Gastrocnemius medialis (tissue), 4 donors: Measurements from ENCODE around the gene TMEM79.

ENCODE experiments used
- POLR2A ChIP-seq, 2 donors: fragments of 450-650 bp; IDR thresholded peaks; one replicate each; pipeline ENCODE4 v1.6.1; 2017; ENCODE audit warnings: antibody characterized with exemption in 2 of 2, mild to moderate bottlenecking in 2 of 2, moderate library complexity in 2 of 2
- TF ChIP-seq, protein P1 (sequence below), 5 experiments: fragments of 450-650 bp in 3 of 5; fragments of 200-600 bp in 2 of 5; sonication (generic) in 2 of 5; IDR thresholded peaks in 4 of 5; conservative IDR thresholded peaks in 1 of 5; 1 replicate in 4 of 5; 2 replicates in 1 of 5; pipeline ENCODE4 v1.5.1; 2016 to 2019; ENCODE audit warnings: antibody characterized with exemption in 5 of 5, mild to moderate bottlenecking in 3 of 5, moderate library complexity in 3 of 5

DNA sequence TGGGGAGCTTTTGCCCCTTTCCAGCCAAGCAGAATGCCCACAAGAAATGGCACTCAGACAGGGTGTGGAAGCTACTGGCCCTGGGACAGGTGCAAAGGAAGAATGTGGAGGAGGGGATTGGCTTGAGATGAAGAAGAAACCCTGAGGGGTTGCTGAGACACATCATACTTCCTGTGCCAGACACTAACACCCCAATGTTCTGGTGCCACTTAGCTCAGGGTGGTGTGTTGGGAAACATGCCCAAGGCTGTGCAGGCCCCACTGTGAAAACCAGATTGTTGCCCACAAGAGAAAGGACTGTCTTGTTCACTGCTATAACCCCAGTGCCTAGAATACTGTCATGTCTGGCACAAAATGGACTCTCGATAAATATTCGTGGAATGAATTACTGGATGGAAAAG lies 26.4 kb upstream of the TMEM79 start:
- no peak for TF ChIP-seq POLR2A (IDR thresholded peaks at IDR 0.05)
- TF ChIP-seq, protein P1, sequence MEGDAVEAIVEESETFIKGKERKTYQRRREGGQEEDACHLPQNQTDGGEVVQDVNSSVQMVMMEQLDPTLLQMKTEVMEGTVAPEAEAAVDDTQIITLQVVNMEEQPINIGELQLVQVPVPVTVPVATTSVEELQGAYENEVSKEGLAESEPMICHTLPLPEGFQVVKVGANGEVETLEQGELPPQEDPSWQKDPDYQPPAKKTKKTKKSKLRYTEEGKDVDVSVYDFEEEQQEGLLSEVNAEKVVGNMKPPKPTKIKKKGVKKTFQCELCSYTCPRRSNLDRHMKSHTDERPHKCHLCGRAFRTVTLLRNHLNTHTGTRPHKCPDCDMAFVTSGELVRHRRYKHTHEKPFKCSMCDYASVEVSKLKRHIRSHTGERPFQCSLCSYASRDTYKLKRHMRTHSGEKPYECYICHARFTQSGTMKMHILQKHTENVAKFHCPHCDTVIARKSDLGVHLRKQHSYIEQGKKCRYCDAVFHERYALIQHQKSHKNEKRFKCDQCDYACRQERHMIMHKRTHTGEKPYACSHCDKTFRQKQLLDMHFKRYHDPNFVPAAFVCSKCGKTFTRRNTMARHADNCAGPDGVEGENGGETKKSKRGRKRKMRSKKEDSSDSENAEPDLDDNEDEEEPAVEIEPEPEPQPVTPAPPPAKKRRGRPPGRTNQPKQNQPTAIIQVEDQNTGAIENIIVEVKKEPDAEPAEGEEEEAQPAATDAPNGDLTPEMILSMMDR (IDR thresholded peaks at IDR 0.05 in 4 of 5, conservative IDR thresholded peaks at IDR 0.05 in 1 of 5), result no peak
